ENCODE measurements around the gene RBM23. TPM values are rescaled to one million over a fixed set of nuclear protein-coding genes. Genes with fewer than 3 reads are reported as not detected.

RBM23 gene
- total RNA-seq, 1 experiment from 2014 or later = 78.9 TPM

GRCh38 chr14:22925513-22925912, 6.6 kb upstream of the RBM23 start:
- Histone ChIP-seq H3K9ac (ENCODE audit: low read length) (no peak overlapping the region), H2AFZ (ENCODE audit: low read length) (no peak overlapping the region), H3F3A (ENCODE audit: low read length, unreplicated experiment) (no peaks in the 10 kb centered on the region), H3K79me2 (ENCODE audit: low read length) (peaks cover 50% of the 10 kb centered on the region), H3K9me2 (replicated peaks; ENCODE audit: low read length) (no peaks in the 10 kb centered on the region), H3K27ac (ENCODE audit: low read length) (peak overlapping the region; percentile 33; the same call in 1 of the 2 replicates), H4K20me1 (ENCODE audit: low read length) (no peaks in the 10 kb centered on the region), H3K36me3 (ENCODE audit: low read depth, low read length) (peaks cover 44% of the 10 kb centered on the region), H3K27me3 (ENCODE audit: low read length) (no peaks in the 10 kb centered on the region), H3K9me3 (ENCODE audit: low read length) (no peaks in the 10 kb centered on the region), H3K4me1 (ENCODE audit: insufficient read depth, low read length) (peaks cover 45% of the 10 kb centered on the region), H3K4me2 (ENCODE audit: low read length) (peak overlapping the region; percentile 93), H3K4me3 (ENCODE audit: low read length) (no peak overlapping the region; the same call in 1 of the 2 replicates)
- intact Hi-C loops (cut with micrococcal nuclease) = loop anchor here (5.0 kb wide), 1 partner anchor 53 kb away; the partner anchor contains the start of gene LRP10
- DNase-seq (no peak), ATAC-seq (no peak)
- TF ChIP-seq EZH2 (IDR thresholded peaks at IDR 0.05; ENCODE audit: low read length, unreplicated experiment) = no peak
- TF ChIP-seq CTCF (conservative IDR thresholded peaks at IDR 0.05; ENCODE audit: low read depth, low read length) = no peak
- TF ChIP-seq EZH2phosphoT487 (IDR thresholded peaks at IDR 0.05; ENCODE audit: borderline replicate concordance, low read length) = no peak
- POLR2A ChIA-PET (ENCODE audit: unreplicated experiment) = no interaction called here
- CTCF ChIA-PET = no interaction called here
- no TSS peak for BruUV-seq (replicated peaks)

- CTCF ChIA-PET = no interaction called here
Observed at GRCh38 chr14:22923746-22924145, 4.8 kb upstream of the RBM23 start.

GRCh38 chr14:22922294-22922693, 3.3 kb upstream of the RBM23 start:
- no peak for ATAC-seq
- Histone ChIP-seq H3K4me2 (ENCODE audit: low read length) (no peak overlapping the region; the same call in 1 of the 2 replicates), H3K9me2 (replicated peaks; ENCODE audit: low read length) (no peaks in the 10 kb centered on the region), H3K79me2 (ENCODE audit: low read length) (peaks cover 47% of the 10 kb centered on the region), H3F3A (ENCODE audit: low read length, unreplicated experiment) (no peaks in the 10 kb centered on the region), H4K20me1 (ENCODE audit: low read length) (no peaks in the 10 kb centered on the region), H3K9ac (ENCODE audit: low read length) (no peak overlapping the region), H3K36me3 (ENCODE audit: low read depth, low read length) (peaks cover 50% of the 10 kb centered on the region), H3K4me3 (ENCODE audit: low read length) (no peak overlapping the region), H2AFZ (ENCODE audit: low read length) (no peak overlapping the region), H3K4me1 (ENCODE audit: insufficient read depth, low read length) (peaks cover 48% of the 10 kb centered on the region), H3K27me3 (ENCODE audit: low read length) (no peaks in the 10 kb centered on the region), H3K27ac (ENCODE audit: low read length) (peak overlapping the region; percentile 29; the same call in 1 of the 2 replicates), H3K9me3 (ENCODE audit: low read length) (no peaks in the 10 kb centered on the region)
- intact Hi-C loops (cut with micrococcal nuclease) = no loop called here
- no peak for DNase-seq
- ChIA-PET CTCF (no interaction called here), POLR2A (ENCODE audit: unreplicated experiment) (no interaction called here)
- TF ChIP-seq CTCF (conservative IDR thresholded peaks at IDR 0.05; ENCODE audit: low read depth, low read length) = no peak
- no peak for TF ChIP-seq EZH2 (IDR thresholded peaks at IDR 0.05; ENCODE audit: low read length, unreplicated experiment)
- TF ChIP-seq EZH2phosphoT487 (IDR thresholded peaks at IDR 0.05; ENCODE audit: borderline replicate concordance, low read length) = no peak
- no TSS peak for BruUV-seq (replicated peaks)

More at GRCh38 chr14:22923746-22924145, 4.8 kb upstream of the RBM23 start:
- no TSS peak for BruUV-seq (replicated peaks)
- no peak for ATAC-seq
- no peaks in the 10 kb centered on the region for H3F3A ChIP-seq (ENCODE audit: low read length, unreplicated experiment)
- intact Hi-C loops (cut with micrococcal nuclease) = no loop called here
- POLR2A ChIA-PET (ENCODE audit: unreplicated experiment) = no interaction called here
- no peak overlapping the region for H3K4me2 ChIP-seq (ENCODE audit: low read length)
- H3K36me3 ChIP-seq (ENCODE audit: low read depth, low read length) = peaks cover 50% of the 10 kb centered on the region
- H3K9me3 ChIP-seq (ENCODE audit: low read length) = no peaks in the 10 kb centered on the region
- no peak for TF ChIP-seq EZH2phosphoT487 (IDR thresholded peaks at IDR 0.05; ENCODE audit: borderline replicate concordance, low read length)
- H3K27ac ChIP-seq (ENCODE audit: low read length) = no peak overlapping the region
- H4K20me1 ChIP-seq (ENCODE audit: low read length) = no peaks in the 10 kb centered on the region
- no peaks in the 10 kb centered on the region for H3K27me3 ChIP-seq (ENCODE audit: low read length)
- H3K4me3 ChIP-seq (ENCODE audit: low read length) = no peak overlapping the region
- peaks cover 45% of the 10 kb centered on the region for H3K4me1 ChIP-seq (ENCODE audit: insufficient read depth, low read length)
- DNase-seq = no peak
- H3K9ac ChIP-seq (ENCODE audit: low read length) = no peak overlapping the region
- H3K79me2 ChIP-seq (ENCODE audit: low read length) = peaks cover 47% of the 10 kb centered on the region
- no peaks in the 10 kb centered on the region for H3K9me2 ChIP-seq (replicated peaks; ENCODE audit: low read length)
- H2AFZ ChIP-seq (ENCODE audit: low read length) = no peak overlapping the region

All from PC-3 (cell line).